ENCODE data around the gene CROCC.

CROCC gene

DNA sequence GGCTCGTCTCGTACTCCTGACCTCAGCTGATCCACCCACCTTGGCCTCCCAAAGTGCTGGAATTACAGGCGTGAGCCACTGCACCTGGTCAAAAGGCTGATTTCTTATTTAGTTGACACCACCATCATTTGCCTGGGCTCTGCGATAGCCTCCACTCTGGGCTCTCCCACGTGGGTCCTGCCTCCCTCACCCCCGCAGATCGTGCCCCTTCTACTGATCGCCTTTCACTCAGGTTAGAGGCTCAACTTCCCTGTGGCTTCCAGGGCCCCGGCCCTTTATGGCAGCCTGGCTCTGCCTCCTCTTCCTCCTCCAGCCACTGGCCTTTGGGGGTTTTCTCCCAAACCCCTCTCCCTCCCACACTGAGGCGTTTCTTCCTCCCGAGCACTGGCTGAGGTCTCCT, 61.2 kb downstream of the CROCC start:
- DNase-seq = no peak
- no peaks in the 10 kb centered on the region for H3K27me3 ChIP-seq
- no peak overlapping the region for H3K27ac ChIP-seq
- intact Hi-C loops (cut with DNase I; ENCODE audit: low total_unique reads) = no loop called here
- H3K9me3 ChIP-seq = no peaks in the 10 kb centered on the region
- peaks cover 0 to 36% (median 27%) of the 10 kb centered on the region in 4 donors for H3K4me1 ChIP-seq
- no peak overlapping the region for H3K4me3 ChIP-seq
- TF ChIP-seq, protein P1, sequence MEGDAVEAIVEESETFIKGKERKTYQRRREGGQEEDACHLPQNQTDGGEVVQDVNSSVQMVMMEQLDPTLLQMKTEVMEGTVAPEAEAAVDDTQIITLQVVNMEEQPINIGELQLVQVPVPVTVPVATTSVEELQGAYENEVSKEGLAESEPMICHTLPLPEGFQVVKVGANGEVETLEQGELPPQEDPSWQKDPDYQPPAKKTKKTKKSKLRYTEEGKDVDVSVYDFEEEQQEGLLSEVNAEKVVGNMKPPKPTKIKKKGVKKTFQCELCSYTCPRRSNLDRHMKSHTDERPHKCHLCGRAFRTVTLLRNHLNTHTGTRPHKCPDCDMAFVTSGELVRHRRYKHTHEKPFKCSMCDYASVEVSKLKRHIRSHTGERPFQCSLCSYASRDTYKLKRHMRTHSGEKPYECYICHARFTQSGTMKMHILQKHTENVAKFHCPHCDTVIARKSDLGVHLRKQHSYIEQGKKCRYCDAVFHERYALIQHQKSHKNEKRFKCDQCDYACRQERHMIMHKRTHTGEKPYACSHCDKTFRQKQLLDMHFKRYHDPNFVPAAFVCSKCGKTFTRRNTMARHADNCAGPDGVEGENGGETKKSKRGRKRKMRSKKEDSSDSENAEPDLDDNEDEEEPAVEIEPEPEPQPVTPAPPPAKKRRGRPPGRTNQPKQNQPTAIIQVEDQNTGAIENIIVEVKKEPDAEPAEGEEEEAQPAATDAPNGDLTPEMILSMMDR (IDR thresholded peaks at IDR 0.05) = no peak
- peaks cover 11 to 26% (median 24%) of the 10 kb centered on the region in 3 donors for H3K36me3 ChIP-seq

DNA sequence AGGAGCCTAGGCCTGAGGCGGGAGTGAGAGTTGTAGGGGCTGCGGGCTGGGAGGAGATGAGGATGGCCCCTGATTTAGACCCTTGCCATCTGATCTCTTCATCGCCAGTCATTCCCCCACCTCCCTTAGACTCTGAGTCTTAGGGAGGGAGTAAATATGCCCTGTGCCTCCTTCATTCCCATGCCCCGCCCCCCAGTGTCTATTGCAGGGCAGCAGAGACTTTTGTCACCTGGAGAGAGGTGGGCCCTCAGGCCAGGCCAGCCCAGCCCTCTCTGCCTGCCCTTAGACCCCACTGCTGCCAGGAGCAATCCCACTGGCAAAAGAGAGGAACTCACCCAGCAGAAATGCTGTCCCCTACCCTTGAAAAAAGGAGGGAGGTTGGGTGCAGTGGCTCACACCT, 61.9 kb downstream of the CROCC start:
- no peak overlapping the region for H3K4me3 ChIP-seq
- TF ChIP-seq, protein P1 (IDR thresholded peaks at IDR 0.05) = no peak
- no peak overlapping the region for H3K27ac ChIP-seq
- peaks cover 0 to 29% (median 20%) of the 10 kb centered on the region in 4 donors for H3K4me1 ChIP-seq
- intact Hi-C loops (cut with DNase I; ENCODE audit: low total_unique reads) = no loop called here
- H3K27me3 ChIP-seq = no peaks in the 10 kb centered on the region
- peaks cover 19 to 31% (median 30%) of the 10 kb centered on the region in 3 donors for H3K36me3 ChIP-seq
- H3K9me3 ChIP-seq = no peaks in the 10 kb centered on the region
- DNase-seq = no peak

DNA sequence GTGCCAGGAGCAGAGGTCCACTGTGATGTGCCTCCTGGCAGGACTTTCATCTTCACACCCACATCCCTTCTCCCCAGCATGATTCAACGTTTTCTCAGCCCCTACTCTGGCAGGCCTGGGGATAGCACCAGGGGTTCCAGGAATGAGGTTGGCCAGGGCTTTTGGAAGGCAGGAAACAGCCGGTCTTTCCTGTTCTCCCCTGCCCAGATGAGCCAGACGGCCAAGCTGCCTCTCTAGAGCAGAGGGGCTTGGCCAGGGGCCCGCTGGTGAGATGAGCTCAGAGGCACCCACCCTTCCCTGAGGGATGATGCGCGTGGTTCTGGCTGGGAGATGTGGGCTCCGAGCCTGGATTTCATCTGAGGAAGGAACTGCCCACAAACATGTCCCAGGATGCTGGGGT, 63.0 kb downstream of the CROCC start:
- Histone ChIP-seq H3K27me3 (no peaks in the 10 kb centered on the region), H3K36me3 (peaks cover 23 to 42% (median 40%) of the 10 kb centered on the region in 3 donors), H3K4me1 (peaks cover 0 to 19% (median 9%) of the 10 kb centered on the region in 4 donors), H3K27ac (peak overlapping the region; percentile 25 to 46), H3K4me3 (no peak overlapping the region), H3K9me3 (no peaks in the 10 kb centered on the region)
- DNase-seq = peak; percentile 85 to 87
- intact Hi-C loops (cut with DNase I; ENCODE audit: low total_unique reads) = loop anchor here (5.0 kb wide), 1 partner anchor 1623 kb away; no protein-coding TSS in a partner anchor
- TF ChIP-seq, protein P1 (IDR thresholded peaks at IDR 0.05) = no peak

DNA sequence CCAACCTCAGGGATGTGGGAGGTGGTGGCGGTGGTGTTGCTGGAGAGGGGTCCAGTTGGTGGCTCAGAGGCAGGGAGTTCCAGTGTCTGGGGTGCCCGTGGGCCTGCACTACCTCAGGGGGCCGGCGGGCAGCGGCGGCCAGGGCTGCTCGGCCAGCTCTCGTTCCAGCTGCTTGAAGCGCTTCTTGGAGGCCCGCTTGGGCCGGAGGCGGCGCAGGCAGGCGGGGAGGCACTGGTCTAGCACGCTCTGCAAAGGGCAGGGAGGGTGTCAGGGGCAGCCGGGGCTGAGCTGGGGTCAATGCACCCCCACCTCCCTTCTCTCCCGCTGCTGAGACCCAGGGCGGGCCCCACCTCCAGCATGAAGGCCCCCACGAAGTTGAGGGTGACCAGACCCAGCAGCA, 64.4 kb downstream of the CROCC start:
- no peak for DNase-seq
- H3K9me3 ChIP-seq = no peaks in the 10 kb centered on the region
- no peak overlapping the region for H3K27ac ChIP-seq
- intact Hi-C loops (cut with DNase I; ENCODE audit: low total_unique reads) = loop anchor here (5.0 kb wide), 1 partner anchor 1621 kb away; no protein-coding TSS in a partner anchor
- peaks cover 31 to 56% (median 52%) of the 10 kb centered on the region in 3 donors for H3K36me3 ChIP-seq
- H3K4me1 ChIP-seq = peaks cover 0 to 8% (median 2%) of the 10 kb centered on the region in 4 donors
- TF ChIP-seq, protein P1 (IDR thresholded peaks at IDR 0.05) = no peak
- no peak overlapping the region for H3K4me3 ChIP-seq
- no peaks in the 10 kb centered on the region for H3K27me3 ChIP-seq

DNA sequence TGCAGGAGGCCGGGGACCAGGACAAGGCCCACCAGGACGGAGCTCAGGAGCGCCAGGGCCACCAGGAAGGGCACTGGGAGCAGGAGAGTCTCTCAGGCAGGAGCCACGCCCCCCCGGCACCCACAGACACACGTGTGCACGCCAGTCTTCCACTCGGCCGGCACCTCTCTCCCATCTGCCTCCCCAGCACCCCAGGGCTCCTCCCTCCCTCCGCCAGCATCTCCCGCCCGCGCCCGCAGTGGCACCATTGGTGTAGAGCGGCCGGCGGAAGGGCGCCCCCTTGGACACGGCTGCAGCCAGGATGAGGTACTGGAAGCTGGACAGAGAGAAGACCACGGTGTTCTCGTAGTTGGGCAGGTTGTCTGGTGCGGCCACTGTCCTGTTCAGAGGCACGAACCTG, 64.8 kb downstream of the CROCC start:
- Histone ChIP-seq H3K27me3 (no peaks in the 10 kb centered on the region), H3K9me3 (no peaks in the 10 kb centered on the region), H3K36me3 (peaks cover 31 to 60% (median 57%) of the 10 kb centered on the region in 3 donors), H3K4me3 (no peak overlapping the region), H3K27ac (no peak overlapping the region), H3K4me1 (peaks cover 0 to 8% (median 2%) of the 10 kb centered on the region in 4 donors)
- intact Hi-C loops (cut with DNase I; ENCODE audit: low total_unique reads) = loop anchor here (5.0 kb wide), 1 partner anchor 1621 kb away; no protein-coding TSS in a partner anchor
- DNase-seq = no peak
- TF ChIP-seq, protein P1 (IDR thresholded peaks at IDR 0.05) = no peak

Measured in tibial artery (tissue), 4 donors.